ENCODE data around the gene ZNF684. TPM values are rescaled to one million over a fixed set of nuclear protein-coding genes. Genes with fewer than 3 reads are reported as not detected.

Gene ZNF684
- total RNA-seq, 1 experiment from 2014 or later = 5.3 TPM

DNA sequence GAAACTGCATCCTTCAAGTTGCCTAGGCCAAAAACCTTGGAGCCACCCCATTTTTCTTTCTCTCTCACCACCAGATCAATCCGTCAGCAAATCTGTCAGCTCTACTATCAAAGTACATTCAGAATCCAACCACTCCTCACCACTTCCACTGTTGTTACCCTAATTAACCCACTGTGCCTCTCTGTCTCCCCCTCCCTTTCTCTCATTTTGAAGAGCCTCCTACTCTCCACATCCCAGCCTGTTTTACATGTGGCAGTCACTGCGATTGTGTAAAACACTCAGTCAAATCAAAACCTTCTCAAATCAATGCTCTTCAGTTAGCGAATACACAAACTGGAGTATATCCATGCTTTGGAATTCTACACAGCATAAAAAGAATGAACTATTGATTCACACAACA is 33.1 kb downstream of the ZNF684 start:
- POLR2A ChIA-PET = no interaction called here
- H4K20me1 ChIP-seq (ENCODE audit: insufficient read depth) = no peaks in the 10 kb centered on the region

More for the DNA sequence above, 33.1 kb downstream of the ZNF684 start:
- Histone ChIP-seq H3K27me3 (ENCODE audit: insufficient read depth, low read length) (no peaks in the 10 kb centered on the region), H3K4me1 (ENCODE audit: control insufficient read depth in 1 of 2, insufficient read depth in 2 of 2, low read length in 2 of 2) (no peaks in the 10 kb centered on the region), H3K4me3 (replicated peaks in 1 of 2; ENCODE audit: low read depth in 1 of 2, low read length in 2 of 2) (no peak overlapping the region), H3K27ac (ENCODE audit: low read depth, low read length) (no peak overlapping the region), H3K9ac (ENCODE audit: low read length) (no peak overlapping the region), H3K4me2 (ENCODE audit: low read length) (no peak overlapping the region), H3K79me2 (ENCODE audit: insufficient read depth, low read length) (no peaks in the 10 kb centered on the region), H3K9me2 (ENCODE audit: insufficient read depth) (no peaks in the 10 kb centered on the region; the same call in 1 of the 2 replicates), H3K9me3 (ENCODE audit: control insufficient read depth in 1 of 2, insufficient read depth in 1 of 2, low read depth in 1 of 2, low read length in 2 of 2) (no peaks in the 10 kb centered on the region), H2AFZ (ENCODE audit: low read depth, low read length, poor library complexity, severe bottlenecking) (no peak overlapping the region), H3K36me3 (ENCODE audit: control insufficient read depth in 1 of 2, insufficient read depth in 2 of 2, low read length in 2 of 2) (no peaks in the 10 kb centered on the region)
- no peak for ATAC-seq
- TF ChIP-seq, protein P1, sequence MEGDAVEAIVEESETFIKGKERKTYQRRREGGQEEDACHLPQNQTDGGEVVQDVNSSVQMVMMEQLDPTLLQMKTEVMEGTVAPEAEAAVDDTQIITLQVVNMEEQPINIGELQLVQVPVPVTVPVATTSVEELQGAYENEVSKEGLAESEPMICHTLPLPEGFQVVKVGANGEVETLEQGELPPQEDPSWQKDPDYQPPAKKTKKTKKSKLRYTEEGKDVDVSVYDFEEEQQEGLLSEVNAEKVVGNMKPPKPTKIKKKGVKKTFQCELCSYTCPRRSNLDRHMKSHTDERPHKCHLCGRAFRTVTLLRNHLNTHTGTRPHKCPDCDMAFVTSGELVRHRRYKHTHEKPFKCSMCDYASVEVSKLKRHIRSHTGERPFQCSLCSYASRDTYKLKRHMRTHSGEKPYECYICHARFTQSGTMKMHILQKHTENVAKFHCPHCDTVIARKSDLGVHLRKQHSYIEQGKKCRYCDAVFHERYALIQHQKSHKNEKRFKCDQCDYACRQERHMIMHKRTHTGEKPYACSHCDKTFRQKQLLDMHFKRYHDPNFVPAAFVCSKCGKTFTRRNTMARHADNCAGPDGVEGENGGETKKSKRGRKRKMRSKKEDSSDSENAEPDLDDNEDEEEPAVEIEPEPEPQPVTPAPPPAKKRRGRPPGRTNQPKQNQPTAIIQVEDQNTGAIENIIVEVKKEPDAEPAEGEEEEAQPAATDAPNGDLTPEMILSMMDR (IDR thresholded peaks at IDR 0.05 in 2 of 3, conservative IDR thresholded peaks at IDR 0.05 in 1 of 3; ENCODE audit: borderline replicate concordance in 1 of 3, insufficient read depth in 1 of 3, low read depth in 2 of 3, low read length in 2 of 3) = no peak
- TF ChIP-seq SP1 (IDR thresholded peaks at IDR 0.05; ENCODE audit: low read depth) (no peak), RAD21 (IDR thresholded peaks at IDR 0.05; ENCODE audit: low read depth) (no peak), CBX3 (IDR thresholded peaks at IDR 0.05; ENCODE audit: low read depth) (no peak), TCF7L2 (IDR thresholded peaks at IDR 0.05; ENCODE audit: borderline replicate concordance, extremely low read depth, insufficient read depth, insufficient read length) (no peak), SIN3A (IDR thresholded peaks at IDR 0.05; ENCODE audit: low read depth) (no peak), REST (IDR thresholded peaks at IDR 0.05; ENCODE audit: low read depth) (no peak), ZFX (IDR thresholded peaks at IDR 0.05) (no peak), ELF1 (IDR thresholded peaks at IDR 0.05; ENCODE audit: borderline replicate concordance, low read depth) (no peak), ZNF274 (IDR thresholded peaks at IDR 0.05; ENCODE audit: low read depth, low read length) (no peak), CEBPB (IDR thresholded peaks at IDR 0.05; ENCODE audit: low read depth) (no peak), MAX (IDR thresholded peaks at IDR 0.05) (no peak), EZH2 (IDR thresholded peaks at IDR 0.05) (no peak), JUND (IDR thresholded peaks at IDR 0.05) (no peak), YY1 (IDR thresholded peaks at IDR 0.05; ENCODE audit: extremely low read depth, insufficient replicate concordance, low read depth, low read length) (no peak), SRF (IDR thresholded peaks at IDR 0.05; ENCODE audit: low read depth) (no peak), EGR1 (IDR thresholded peaks at IDR 0.05; ENCODE audit: low read depth) (no peak), FOSL1 (IDR thresholded peaks at IDR 0.05; ENCODE audit: low read depth) (no peak)
- TF ChIP-seq, protein P2, sequence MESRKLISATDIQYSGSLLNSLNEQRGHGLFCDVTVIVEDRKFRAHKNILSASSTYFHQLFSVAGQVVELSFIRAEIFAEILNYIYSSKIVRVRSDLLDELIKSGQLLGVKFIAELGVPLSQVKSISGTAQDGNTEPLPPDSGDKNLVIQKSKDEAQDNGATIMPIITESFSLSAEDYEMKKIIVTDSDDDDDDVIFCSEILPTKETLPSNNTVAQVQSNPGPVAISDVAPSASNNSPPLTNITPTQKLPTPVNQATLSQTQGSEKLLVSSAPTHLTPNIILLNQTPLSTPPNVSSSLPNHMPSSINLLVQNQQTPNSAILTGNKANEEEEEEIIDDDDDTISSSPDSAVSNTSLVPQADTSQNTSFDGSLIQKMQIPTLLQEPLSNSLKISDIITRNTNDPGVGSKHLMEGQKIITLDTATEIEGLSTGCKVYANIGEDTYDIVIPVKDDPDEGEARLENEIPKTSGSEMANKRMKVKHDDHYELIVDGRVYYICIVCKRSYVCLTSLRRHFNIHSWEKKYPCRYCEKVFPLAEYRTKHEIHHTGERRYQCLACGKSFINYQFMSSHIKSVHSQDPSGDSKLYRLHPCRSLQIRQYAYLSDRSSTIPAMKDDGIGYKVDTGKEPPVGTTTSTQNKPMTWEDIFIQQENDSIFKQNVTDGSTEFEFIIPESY (IDR thresholded peaks at IDR 0.05; ENCODE audit: extremely low read depth, insufficient replicate concordance, low read length) = no peak
- intact Hi-C loops (cut with micrococcal nuclease) = no loop called here
- ChIA-PET CTCF (no interaction called here), RAD21 (ENCODE audit: low non-redundant PET in 1 of 2, low total read pairs in 2 of 2, uncharacterized antibody in 2 of 2, unreplicated experiment in 2 of 2) (no interaction called here)
- no peak for DNase-seq (ENCODE audit: low read depth, low spot score)
- BruUV-seq (replicated peaks) = no TSS peak

Data from HCT116 (cell line).